PC-9 (cell line): ENCODE measurements around the gene DDX39A. TPM values are rescaled to one million over a fixed set of nuclear protein-coding genes. Genes with fewer than 3 reads are reported as not detected.
"Not testable (repeated sequence)": the region's sequence is repeated elsewhere in the genome, so short reads cannot be mapped to it uniquely, and the experiment has no call there.

ENCODE experiments used
- BruUV-seq: library from RNA; stranded (reverse); fragments of 400-500 nt; replicated peaks from 2 replicates; lab custom pipeline; 2021; lab: Mats Ljungman, UMichigan
- CTCF ChIA-PET: fragments of 300-600 bp; sonication (Branson Sonifier 250); formaldehyde crosslinking; loops from one replicate; lab custom pipeline; 2022; ENCODE audit warnings: antibody characterized with exemption; lab: Charles Lee
- POLR2A ChIA-PET: fragments of 300-600 bp; sonication (Branson Sonifier 250); formaldehyde crosslinking; loops from one replicate; lab custom pipeline; 2022; ENCODE audit warnings: antibody characterized with exemption; ENCODE audit not compliant: unreplicated experiment; lab: Charles Lee
- DNase-seq, 2 experiments: peaks; one replicate each; pipeline versions ENCODE4 v3.0.0 to v3.0.0-alpha.2; 2015 to 2022; ENCODE audit warnings: mixed read lengths in 1 of 2
- H2AFZ ChIP-seq: fragments of 200-600 bp; sonication (generic); 2 replicates; pipeline ENCODE4 v1.8.1; 2017; ENCODE audit warnings: antibody characterized with exemption
- H3F3A ChIP-seq: fragments of 200-600 bp; sonication (generic); 2 replicates; pipeline ENCODE4 v1.8.1; 2017; ENCODE audit warnings: antibody characterized with exemption, mild to moderate bottlenecking, low read depth; ENCODE audit not compliant: insufficient read depth
- H3K27ac ChIP-seq: fragments of 200-600 bp; sonication (generic); 2 replicates; pipeline ENCODE4 v1.6.1; 2016; ENCODE audit warnings: mixed run types
- H3K27me3 ChIP-seq: fragments of 200-600 bp; sonication (generic); 2 replicates; pipeline ENCODE4 v1.6.1; 2016; ENCODE audit warnings: low read depth, mixed run types; ENCODE audit not compliant: insufficient read depth
- H3K36me3 ChIP-seq: fragments of 200-600 bp; sonication (generic); 2 replicates; pipeline ENCODE4 v1.6.1; 2016; ENCODE audit warnings: low read depth, mixed run types
- H3K4me1 ChIP-seq: fragments of 200-600 bp; sonication (generic); replicated peaks from 2 replicates; pipeline ENCODE4 v1.6.1; 2016; ENCODE audit warnings: mixed run types; ENCODE audit not compliant: insufficient read depth
- H3K4me2 ChIP-seq: fragments of 200-600 bp; sonication (generic); 2 replicates; pipeline ENCODE4 v1.6.1; 2017; ENCODE audit warnings: mixed run types
- H3K4me3 ChIP-seq: fragments of 200-600 bp; sonication (generic); 2 replicates; pipeline ENCODE4 v1.6.1; 2016; ENCODE audit warnings: mixed run types
- H3K79me2 ChIP-seq: fragments of 200-600 bp; sonication (generic); 2 replicates; pipeline ENCODE4 v1.6.1; 2017; ENCODE audit warnings: low read depth, mixed run types
- H3K9me2 ChIP-seq: fragments of 200-600 bp; sonication (generic); 2 replicates; pipeline ENCODE4 v1.8.1; 2017; ENCODE audit warnings: mild to moderate bottlenecking; ENCODE audit not compliant: insufficient read depth
- H3K9me3 ChIP-seq: fragments of 200-600 bp; sonication (generic); 2 replicates; pipeline ENCODE4 v1.8.1; 2016; ENCODE audit warnings: low read depth; ENCODE audit not compliant: insufficient read depth
- H4K20me1 ChIP-seq: fragments of 200-600 bp; sonication (generic); 2 replicates; pipeline ENCODE4 v1.8.1; 2017; ENCODE audit not compliant: insufficient read depth
- CTCF ChIP-seq: fragments of 200-600 bp; sonication (generic); conservative IDR thresholded peaks from 2 replicates; pipeline ENCODE4 v1.6.1; 2017; ENCODE audit warnings: mixed run types, antibody characterized with exemption, mild to moderate bottlenecking, moderate library complexity
- EZH2 ChIP-seq: fragments of 200-600 bp; sonication (generic); IDR thresholded peaks from 2 replicates; pipeline ENCODE4 v1.8.0; 2017; ENCODE audit warnings: antibody characterized with exemption, low read depth
- intact Hi-C: fragments of 100-400 bp; cut with micrococcal nuclease; formaldehyde crosslinking; loops from one replicate; pipeline ENCODE4 v1.10.0; 2022; ENCODE audit not compliant: unreplicated experiment
- total RNA-seq: library from RNA; stranded (reverse); gene quantifications from 2 replicates; pipeline ENCODE4 v1.2.3, GENCODE V29; 2021

The DDX39A gene
- total RNA-seq, 1 experiment from 2014 or later: 67.4 TPM

GRCh38 chr19:14405758-14406644 is 13.1 kb downstream of the DDX39A start:
- Histone ChIP-seq H3K4me2 (peak overlapping the region; percentile 27; the same call in 1 of the 2 replicates), H3K4me3 (peak overlapping the region; percentile 37; the same call in 1 of the 2 replicates), H3K79me2 (no peaks in the 10 kb centered on the region), H3K4me1 (0 out of 2 replicates have a peak, but pooled peaks cover 10% of the 10 kb centered on the region), H3K27me3 (no peaks in the 10 kb centered on the region), H3F3A (peaks cover 56% of the 10 kb centered on the region), H3K9me3 (no peaks in the 10 kb centered on the region), H3K9me2 (no peaks in the 10 kb centered on the region), H3K36me3 (peaks cover 16% of the 10 kb centered on the region), H3K27ac (no peak overlapping the region), H4K20me1 (peaks cover 34% of the 10 kb centered on the region), H2AFZ (no peak overlapping the region)
- DNase-seq: peak; percentile 81 to 89
- POLR2A ChIA-PET: interaction anchor here (0.6 kb wide), 2 partner anchors 29 to 611 kb away, joined by 3 to 4 read pairs; no protein-coding TSS in a partner anchor
- intact Hi-C loops: loop anchor here (2.0 to 10.0 kb wide), 3 partner anchors 201 to 525 kb away; partner anchors contain the start of genes ADGRL1 and ASF1B
- no TSS peak for BruUV-seq
- CTCF ChIA-PET: interaction anchor here (0.8 to 1.4 kb wide), 4 partner anchors 39 to 270 kb away, joined by 3 to 6 read pairs (median 4); partner anchors contain the start of gene ASF1B
- TF ChIP-seq EZH2: no peak
- TF ChIP-seq CTCF: peak; percentile 70

- no TSS peak for BruUV-seq
- CTCF ChIA-PET: interaction anchor here (0.8 to 1.4 kb wide), 3 partner anchors 38 to 269 kb away, joined by 3 to 6 read pairs (median 5); partner anchors contain the start of gene ASF1B
- Histone ChIP-seq H3K4me1 (0 out of 2 replicates have a peak, but pooled peaks cover 10% of the 10 kb centered on the region), H3K9me3 (no peaks in the 10 kb centered on the region), H2AFZ (no peak overlapping the region), H3K27me3 (no peaks in the 10 kb centered on the region), H3K27ac (no peak overlapping the region), H3K9me2 (no peaks in the 10 kb centered on the region), H3K4me2 (no peak overlapping the region), H3K79me2 (no peaks in the 10 kb centered on the region), H4K20me1 (peaks cover 29% of the 10 kb centered on the region), H3F3A (peaks cover 56% of the 10 kb centered on the region), H3K4me3 (no peak overlapping the region), H3K36me3 (peaks cover 12% of the 10 kb centered on the region; the same call in 1 of the 2 replicates)
- DNase-seq: no peak
- POLR2A ChIA-PET: no interaction called here
- TF ChIP-seq EZH2 (no peak), CTCF (no peak)
- intact Hi-C loops: loop anchor here (5.0 to 10.0 kb wide), 2 partner anchors 201 to 268 kb away; partner anchors contain the start of genes ADGRL1 and ASF1B
These were observed 13.8 kb downstream of the DDX39A start for GRCh38 chr19:14405380-14405757.

GRCh38 chr19:14404312-14404711 is 14.8 kb downstream of the DDX39A start:
- intact Hi-C loops: loop anchor here (10.0 kb wide), 1 partner anchor 200 kb away; the partner anchor contains the start of gene ADGRL1
- H3K36me3 ChIP-seq: peaks cover 5% of the 10 kb centered on the region; the same call in 1 of the 2 replicates
- BruUV-seq: no TSS peak
- 0 out of 2 replicates have a peak, but pooled peaks cover 10% of the 10 kb centered on the region for H3K4me1 ChIP-seq
- H2AFZ ChIP-seq: no peak overlapping the region
- H3K9me2 ChIP-seq: no peaks in the 10 kb centered on the region
- no peak for DNase-seq
- no peaks in the 10 kb centered on the region for H3K27me3 ChIP-seq
- peaks cover 19% of the 10 kb centered on the region for H4K20me1 ChIP-seq
- ChIA-PET CTCF (interaction anchor here (0.6 kb wide), 1 partner anchor 29 kb away, joined by 4 read pairs; no protein-coding TSS in a partner anchor), POLR2A (no interaction called here)
- TF ChIP-seq EZH2: no peak
- no peak for TF ChIP-seq CTCF
- H3K4me2 ChIP-seq: no peak overlapping the region
- no peaks in the 10 kb centered on the region for H3K79me2 ChIP-seq
- peaks cover 54% of the 10 kb centered on the region for H3F3A ChIP-seq
- no peak overlapping the region for H3K4me3 ChIP-seq
- H3K27ac ChIP-seq: no peak overlapping the region
- H3K9me3 ChIP-seq: no peaks in the 10 kb centered on the region

GRCh38 chr19:14403145-14403930 is 15.8 kb downstream of the DDX39A start:
- intact Hi-C loops: loop anchor here (10.0 kb wide), 1 partner anchor 199 kb away; the partner anchor contains the start of gene ADGRL1
- BruUV-seq, DNase-seq, H3K27me3 ChIP-seq, H3K27ac ChIP-seq, H3K36me3 ChIP-seq, H3K4me3 ChIP-seq, H3K4me2 ChIP-seq, H3K9me3 ChIP-seq, H3K9me2 ChIP-seq, H3K79me2 ChIP-seq, H2AFZ ChIP-seq: not testable (repeated sequence)
- ChIA-PET CTCF (interaction anchor here (0.6 kb wide), 1 partner anchor 28 kb away, joined by 4 read pairs; no protein-coding TSS in a partner anchor), POLR2A (interaction anchor here (0.6 kb wide), 1 partner anchor 287 kb away, joined by 6 read pairs; no protein-coding TSS in a partner anchor)
- Histone ChIP-seq H4K20me1 (peaks cover 13% of the 10 kb centered on the region; the same call in 1 of the 2 replicates), H3K4me1 (0 out of 2 replicates have a peak, but pooled peaks cover 10% of the 10 kb centered on the region), H3F3A (peaks cover 44% of the 10 kb centered on the region)
